Stimulated activated CD4-positive, alpha-beta T cell treated with anti-CD3 and anti-CD28 coated beads, Interleukin-4, amount 100 ng/mL, for 24 hours (primary cell): ENCODE results near the gene TOR1AIP1.
"Not testable (repeated sequence)": the region's sequence is repeated elsewhere in the genome, so short reads cannot be mapped to it uniquely, and the experiment has no call there.

ENCODE experiments used
- DNase-seq: peaks from one replicate; pipeline ENCODE4 v3.0.0-alpha.2; 2020

Gene TOR1AIP1

GRCh38 chr1:179941454-179941853, 59.4 kb downstream of the TOR1AIP1 start:
- DNase-seq, result no peak

- DNase-seq, result no peak
These were observed 68.6 kb downstream of the TOR1AIP1 start for GRCh38 chr1:179950651-179951050.

- no peak for DNase-seq
These were observed 69.5 kb downstream of the TOR1AIP1 start for GRCh38 chr1:179951383-179952144.

- DNase-seq, result no peak
These were observed 70.1 kb downstream of the TOR1AIP1 start for GRCh38 chr1:179952186-179952585.

- peak; percentile 60 for DNase-seq
These were observed 71.9 kb downstream of the TOR1AIP1 start for GRCh38 chr1:179953974-179954492.

DNA sequence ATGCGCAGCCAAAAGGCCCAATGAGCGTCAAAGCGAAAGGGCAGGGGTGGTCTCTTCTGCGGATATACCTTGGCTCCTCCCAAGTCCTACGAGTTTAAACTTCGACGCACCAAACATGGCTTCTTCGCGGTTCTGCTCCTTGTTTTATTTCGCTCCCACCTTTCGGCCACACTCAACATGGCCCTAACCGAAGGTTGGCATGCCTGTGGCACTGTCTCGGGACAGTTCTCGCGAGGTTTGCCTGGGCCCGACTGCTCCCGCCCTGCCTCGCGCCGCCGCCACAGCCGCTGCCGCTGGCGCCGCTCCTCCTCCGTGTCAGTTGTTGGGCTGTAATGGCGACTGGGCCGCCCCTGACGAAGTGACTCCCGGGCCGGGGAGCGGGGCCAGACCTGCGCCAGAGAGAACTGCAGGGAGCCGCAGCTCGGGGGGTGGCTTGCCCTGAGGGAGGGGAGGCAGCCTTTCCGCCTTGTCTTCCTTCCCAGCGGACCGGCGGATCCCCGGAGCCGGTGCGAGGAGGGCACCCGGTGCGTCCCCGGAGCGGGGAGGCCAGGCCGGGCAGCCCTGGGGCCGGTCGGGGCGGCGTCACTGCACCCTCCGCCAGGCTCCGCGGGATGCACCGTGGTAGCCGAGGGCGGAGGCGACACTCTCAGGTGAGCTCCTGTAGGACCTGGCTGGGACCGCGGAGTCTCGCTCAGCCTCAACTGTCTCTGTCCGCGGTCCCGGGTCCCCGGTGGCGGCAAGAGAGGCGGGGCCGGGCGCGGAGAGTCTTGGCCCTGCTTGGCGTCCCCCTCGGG, 72.6 kb downstream of the TOR1AIP1 start, which contains the start of gene CEP350:
Gene CEP350, plus strand, starts transcription at position 318 of the 794 bp plus-strand sequence. CDS start 31,372 bp downstream, outside the sequence.
- peak; percentile 98 for DNase-seq

DNA sequence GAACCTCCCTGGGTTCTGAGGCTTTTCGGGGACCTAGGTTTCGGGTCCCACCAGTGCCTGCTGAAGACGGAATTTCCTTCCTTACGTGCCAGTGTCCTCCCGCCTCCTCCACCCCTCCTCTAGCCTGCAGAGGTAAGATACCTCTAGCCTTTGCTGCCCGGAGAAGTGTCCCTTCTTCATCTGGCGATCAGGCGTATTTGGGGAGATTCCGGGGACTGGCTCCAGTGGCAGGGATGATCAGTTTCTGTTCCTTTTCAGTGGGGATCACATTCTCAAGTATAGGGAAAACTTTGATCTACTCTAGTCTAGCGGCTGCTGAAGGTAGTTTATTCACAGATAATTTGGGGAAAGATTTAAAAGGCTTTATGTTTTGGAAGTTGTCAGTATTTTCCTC, 73.2 kb downstream of the TOR1AIP1 start:
- DNase-seq, result no peak

DNA sequence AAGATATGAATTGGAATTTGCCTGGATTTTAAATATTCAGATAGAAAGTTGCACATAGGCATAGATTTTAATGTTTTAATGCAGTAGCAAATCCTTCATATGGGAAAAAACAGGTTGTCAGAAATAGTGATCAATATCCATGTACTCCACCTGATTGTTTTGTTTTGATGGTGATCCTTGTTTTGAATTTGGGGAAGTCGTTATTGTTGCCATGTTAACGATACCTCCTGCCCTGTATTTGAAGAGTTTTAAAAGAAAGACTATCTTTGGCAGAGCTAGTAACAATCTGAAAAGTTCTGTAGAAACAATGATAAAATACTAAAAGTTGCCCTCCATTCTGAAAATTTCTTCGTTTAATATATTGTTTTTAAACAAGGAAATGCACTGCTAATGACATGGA, 73.6 kb downstream of the TOR1AIP1 start:
- DNase-seq, result no peak

- no peak for DNase-seq
These were observed 76.3 kb downstream of the TOR1AIP1 start for GRCh38 chr1:179958359-179958758.

DNA sequence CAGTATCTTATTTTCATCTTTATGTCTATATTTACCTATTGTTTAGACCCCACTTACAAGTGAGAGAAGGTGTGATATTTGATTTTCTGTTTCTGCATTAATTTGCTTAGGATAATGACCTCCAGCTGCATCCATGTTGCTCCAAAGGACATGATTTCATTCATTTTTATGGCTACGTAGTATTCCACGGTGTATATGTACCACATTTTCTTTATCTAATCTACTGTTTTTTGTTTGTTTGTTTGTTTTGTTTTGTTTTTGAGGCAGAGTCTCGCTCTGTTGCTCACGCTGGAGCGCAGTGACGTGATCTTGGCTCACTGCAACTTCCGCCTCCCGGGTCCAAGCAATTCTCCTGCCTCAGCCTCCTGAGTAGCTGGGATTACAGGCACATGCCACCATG, 80.1 kb downstream of the TOR1AIP1 start:
- DNase-seq, result not testable (repeated sequence)

DNA sequence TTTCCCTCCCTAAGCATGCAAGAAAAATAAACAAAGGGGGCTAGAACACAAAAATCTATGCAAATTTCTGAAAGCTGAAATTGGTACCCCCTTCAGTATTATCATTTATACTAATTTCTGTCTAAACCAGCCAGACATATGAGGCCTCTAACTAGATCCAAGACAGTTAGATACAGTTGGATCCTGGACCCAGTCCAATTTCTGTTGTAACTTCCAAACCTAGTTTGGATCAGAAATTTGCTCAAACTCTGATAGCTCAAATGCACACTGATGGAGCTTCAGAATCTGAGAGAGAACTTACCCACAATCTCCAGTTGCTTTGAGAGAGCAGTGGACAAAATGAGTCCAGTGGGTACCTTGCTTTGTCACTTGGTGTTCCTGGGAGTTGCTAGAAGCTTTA, 84.5 kb downstream of the TOR1AIP1 start:
- no peak for DNase-seq

- DNase-seq, result no peak
These were observed 86.4 kb downstream of the TOR1AIP1 start for GRCh38 chr1:179968284-179968993.

DNA sequence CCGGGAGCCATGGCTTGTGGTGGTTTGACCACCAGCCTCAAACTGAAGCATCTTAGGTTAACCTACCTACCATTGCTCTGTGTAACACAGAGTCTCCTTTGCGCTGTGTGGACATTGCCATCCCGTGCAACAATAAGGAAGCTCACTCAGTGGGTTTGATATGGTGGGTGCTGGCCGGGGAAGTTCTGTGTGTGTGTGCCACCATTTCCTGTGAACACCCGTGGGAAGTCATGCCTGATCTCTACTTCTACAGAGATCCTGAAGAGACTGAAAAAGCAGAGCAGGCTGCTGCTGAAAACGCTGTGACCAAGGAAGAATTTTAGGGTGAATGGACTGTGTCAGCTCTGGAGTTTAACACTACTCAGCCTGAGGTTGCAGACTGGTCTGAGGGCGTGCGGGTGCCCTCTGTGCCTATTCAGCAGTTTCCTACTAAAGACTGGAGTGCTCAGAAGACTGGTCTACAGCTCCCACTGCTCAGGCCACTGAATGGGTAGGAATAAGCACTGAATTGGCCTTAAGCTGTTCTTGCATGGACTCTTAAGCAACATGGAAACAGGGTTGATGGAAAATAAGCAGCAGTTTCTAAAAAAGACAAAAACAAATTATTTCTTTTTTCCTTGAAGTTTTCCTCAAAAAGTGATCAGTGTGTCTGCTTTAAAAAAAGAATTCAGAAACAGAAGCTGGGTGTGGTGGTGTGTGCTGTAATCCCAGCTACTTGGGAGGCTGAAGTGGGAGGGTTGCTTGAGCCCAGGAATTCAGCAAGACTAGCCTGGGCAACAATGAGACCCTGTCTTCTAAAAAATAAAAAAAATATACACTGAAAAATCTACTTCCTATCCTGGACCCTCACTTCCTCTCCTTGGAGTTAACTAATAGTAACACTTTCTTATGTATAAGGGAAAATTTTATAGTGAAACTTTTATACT, 87.2 kb downstream of the TOR1AIP1 start:
- no peak for DNase-seq
